ENCODE measurements around the gene TBC1D9B.

Gene TBC1D9B

DNA sequence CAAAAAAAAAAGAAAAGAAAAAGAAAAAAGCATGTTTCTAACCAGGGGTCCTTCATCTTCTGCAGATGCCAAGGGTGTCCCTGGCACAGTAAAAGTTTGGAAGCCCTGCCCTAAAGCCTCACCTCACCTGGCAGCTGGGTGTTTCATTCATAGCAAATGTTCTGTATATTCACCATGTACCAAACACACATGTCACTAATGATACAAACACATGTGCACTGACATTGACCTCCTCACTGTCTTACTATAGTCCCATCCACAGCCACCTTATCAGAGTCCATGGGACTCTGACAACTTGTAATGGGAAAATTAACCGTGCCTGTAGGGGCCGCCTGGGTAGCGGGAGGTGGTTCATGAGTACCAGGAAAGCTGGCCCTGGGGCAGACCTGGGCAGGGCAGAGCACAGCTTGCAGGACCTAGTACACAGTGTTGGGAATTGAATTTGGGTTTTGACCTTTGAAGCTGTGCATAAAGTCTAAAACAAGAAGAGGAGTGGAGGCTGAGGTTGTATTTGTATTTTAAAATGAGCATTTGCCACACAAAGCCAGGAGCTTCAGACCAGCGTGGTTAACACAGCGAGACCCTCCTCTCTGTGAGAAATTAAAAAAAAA lies 94.6 kb downstream of the TBC1D9B start:
- H3K9ac ChIP-seq (ENCODE audit: low read depth, low read length): no peak overlapping the region
- H3K9me3 ChIP-seq (ENCODE audit: insufficient read depth, low read length, severe bottlenecking): no peaks in the 10 kb centered on the region
- H4K20me1 ChIP-seq (ENCODE audit: insufficient read depth, low read length): no peaks in the 10 kb centered on the region
- no peaks in the 10 kb centered on the region for H3K27me3 ChIP-seq (ENCODE audit: insufficient read depth, low read length, poor library complexity)
- DNase-seq: no peak
- H3K4me3 ChIP-seq (ENCODE audit: low read depth in 1 of 2, low read length in 2 of 2): no peak overlapping the region
- H3K4me2 ChIP-seq (ENCODE audit: insufficient read depth, low read length): no peak overlapping the region
- TF ChIP-seq, protein P1, sequence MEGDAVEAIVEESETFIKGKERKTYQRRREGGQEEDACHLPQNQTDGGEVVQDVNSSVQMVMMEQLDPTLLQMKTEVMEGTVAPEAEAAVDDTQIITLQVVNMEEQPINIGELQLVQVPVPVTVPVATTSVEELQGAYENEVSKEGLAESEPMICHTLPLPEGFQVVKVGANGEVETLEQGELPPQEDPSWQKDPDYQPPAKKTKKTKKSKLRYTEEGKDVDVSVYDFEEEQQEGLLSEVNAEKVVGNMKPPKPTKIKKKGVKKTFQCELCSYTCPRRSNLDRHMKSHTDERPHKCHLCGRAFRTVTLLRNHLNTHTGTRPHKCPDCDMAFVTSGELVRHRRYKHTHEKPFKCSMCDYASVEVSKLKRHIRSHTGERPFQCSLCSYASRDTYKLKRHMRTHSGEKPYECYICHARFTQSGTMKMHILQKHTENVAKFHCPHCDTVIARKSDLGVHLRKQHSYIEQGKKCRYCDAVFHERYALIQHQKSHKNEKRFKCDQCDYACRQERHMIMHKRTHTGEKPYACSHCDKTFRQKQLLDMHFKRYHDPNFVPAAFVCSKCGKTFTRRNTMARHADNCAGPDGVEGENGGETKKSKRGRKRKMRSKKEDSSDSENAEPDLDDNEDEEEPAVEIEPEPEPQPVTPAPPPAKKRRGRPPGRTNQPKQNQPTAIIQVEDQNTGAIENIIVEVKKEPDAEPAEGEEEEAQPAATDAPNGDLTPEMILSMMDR (IDR thresholded peaks at IDR 0.05; ENCODE audit: borderline replicate concordance, extremely low read depth, low read length, poor library complexity, severe bottlenecking): no peak
- no peak for TF ChIP-seq EZH2 (IDR thresholded peaks at IDR 0.05; ENCODE audit: borderline replicate concordance, low read depth, low read length, severe bottlenecking)
- ATAC-seq (ENCODE audit: insufficient read depth, low read depth): no peak
- no peaks in the 10 kb centered on the region for H3K79me2 ChIP-seq (ENCODE audit: insufficient read depth, low read length)
- H3K36me3 ChIP-seq (ENCODE audit: insufficient read depth, low read length): peaks cover 15% of the 10 kb centered on the region
- H3K4me1 ChIP-seq (ENCODE audit: insufficient read depth, low read length): peaks cover 3% of the 10 kb centered on the region; the same call in 1 of the 2 replicates
- no peak overlapping the region for H2AFZ ChIP-seq (ENCODE audit: low read depth, low read length)
- no peak overlapping the region for H3K27ac ChIP-seq (ENCODE audit: low read length)

DNA sequence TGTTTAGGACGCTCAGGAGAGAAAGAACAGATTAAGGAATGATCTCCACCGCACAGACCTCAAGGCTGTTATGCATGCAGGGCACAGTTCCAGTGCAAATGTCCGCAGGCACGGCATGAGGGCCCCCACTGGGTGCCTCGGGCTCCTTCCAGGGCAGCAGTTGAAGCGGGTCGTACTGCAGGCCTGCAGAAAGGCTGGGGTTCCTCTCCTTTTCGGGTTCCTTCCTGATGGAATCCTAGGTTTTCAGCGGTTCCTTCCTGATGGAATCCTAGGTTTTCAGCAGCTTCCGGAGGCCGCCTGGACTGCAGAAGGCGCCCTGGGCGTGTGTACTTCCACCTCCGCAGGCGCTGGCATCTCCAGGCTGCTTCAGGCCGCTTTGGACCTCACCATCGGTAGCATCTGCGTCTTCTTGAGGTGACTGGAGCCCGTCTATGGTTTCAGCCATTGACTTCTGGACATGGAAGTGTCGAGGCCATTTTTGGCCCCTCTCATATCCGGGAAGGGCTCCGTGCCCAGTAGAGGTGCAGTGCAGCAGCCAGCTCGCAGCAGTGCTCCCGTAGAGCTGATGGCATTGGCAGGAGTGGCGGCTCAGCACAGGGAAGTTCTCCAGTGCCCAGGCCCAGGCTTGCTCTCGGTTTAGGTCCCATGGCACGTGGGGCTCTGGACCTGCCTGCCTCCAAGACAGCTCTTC lies 95.4 kb downstream of the TBC1D9B start:
- no peaks in the 10 kb centered on the region for H4K20me1 ChIP-seq (ENCODE audit: insufficient read depth, low read length)
- H3K4me3 ChIP-seq (ENCODE audit: low read depth in 1 of 2, low read length in 2 of 2): no peak overlapping the region
- no peak for ATAC-seq (ENCODE audit: insufficient read depth, low read depth)
- no peaks in the 10 kb centered on the region for H3K9me3 ChIP-seq (ENCODE audit: insufficient read depth, low read length, severe bottlenecking)
- no peak overlapping the region for H3K9ac ChIP-seq (ENCODE audit: low read depth, low read length)
- H3K4me2 ChIP-seq (ENCODE audit: insufficient read depth, low read length): no peak overlapping the region
- H2AFZ ChIP-seq (ENCODE audit: low read depth, low read length): no peak overlapping the region
- no peak for DNase-seq
- no peak overlapping the region for H3K27ac ChIP-seq (ENCODE audit: low read length)
- peaks cover 6% of the 10 kb centered on the region; the same call in 1 of the 2 replicates for H3K79me2 ChIP-seq (ENCODE audit: insufficient read depth, low read length)
- no peak for TF ChIP-seq EZH2 (IDR thresholded peaks at IDR 0.05; ENCODE audit: borderline replicate concordance, low read depth, low read length, severe bottlenecking)
- TF ChIP-seq, protein P1 (IDR thresholded peaks at IDR 0.05; ENCODE audit: borderline replicate concordance, extremely low read depth, low read length, poor library complexity, severe bottlenecking): no peak
- H3K4me1 ChIP-seq (ENCODE audit: insufficient read depth, low read length): peaks cover 11% of the 10 kb centered on the region
- peaks cover 15% of the 10 kb centered on the region for H3K36me3 ChIP-seq (ENCODE audit: insufficient read depth, low read length)
- H3K27me3 ChIP-seq (ENCODE audit: insufficient read depth, low read length, poor library complexity): no peaks in the 10 kb centered on the region
